WTC11 (cell line): ENCODE results near the gene AUH. TPM values are rescaled to one million over a fixed set of nuclear protein-coding genes. Genes with fewer than 3 reads are reported as not detected.

ENCODE experiments used
- ATAC-seq: fragments of 200-7000 bp; cut with Tn5 transposase; 2 replicates; pipeline ENCODE4 v1.10.0; 2021; ENCODE audit warnings: mild to moderate bottlenecking, moderate library complexity
- CTCF ChIA-PET: fragments of 300-600 bp; sonication (Branson Sonifier 250); formaldehyde crosslinking; loops from one replicate; lab custom pipeline; 2021; ENCODE audit warnings: antibody characterized with exemption; lab: Charles Lee
- POLR2A ChIA-PET: fragments of 350-600 bp; sonication (Branson Sonifier 250); formaldehyde crosslinking; loops from one replicate; lab custom pipeline; 2021; ENCODE audit warnings: antibody characterized with exemption; lab: Charles Lee
- DNase-seq: peaks from one replicate; pipeline ENCODE4 v3.0.0; 2021; ENCODE audit warnings: low spot score
- H3K27ac Mint-ChIP-seq: 2 replicates; pipeline ENCODE4 v1.8.0; 2021; ENCODE audit warnings: mixed read lengths
- H3K27me3 Mint-ChIP-seq: 2 replicates; pipeline ENCODE4 v1.8.0; 2021; ENCODE audit warnings: low read depth, mild to moderate bottlenecking, moderate library complexity, mixed read lengths
- H3K36me3 Mint-ChIP-seq: 2 replicates; pipeline ENCODE4 v1.8.0; 2021; ENCODE audit warnings: mixed read lengths
- H3K4me1 Mint-ChIP-seq: 2 replicates; pipeline ENCODE4 v1.8.0; 2022; ENCODE audit warnings: mixed read lengths
- H3K4me3 Mint-ChIP-seq: 2 replicates; pipeline ENCODE4 v1.8.0; 2021; ENCODE audit warnings: mild to moderate bottlenecking, moderate library complexity, mixed read lengths
- H3K9me3 Mint-ChIP-seq: 2 replicates; pipeline ENCODE4 v1.8.0; 2021; ENCODE audit warnings: mixed read lengths
- CBFB ChIP-seq: sonication (generic); formaldehyde crosslinking; IDR thresholded peaks from 2 replicates; pipeline ENCODE4 v1.8.1; 2022; ENCODE audit warnings: mild to moderate bottlenecking, low read depth, missing genetic modification reagents
- CREB1 ChIP-seq: sonication (generic); formaldehyde crosslinking; IDR thresholded peaks from 2 replicates; pipeline ENCODE4 v1.8.0; 2023; ENCODE audit warnings: mild to moderate bottlenecking, missing genetic modification reagents
- FOXJ3 ChIP-seq: sonication (generic); formaldehyde crosslinking; IDR thresholded peaks from 2 replicates; pipeline ENCODE4 v1.9.0; 2021; ENCODE audit warnings: missing genetic modification reagents, mild to moderate bottlenecking, borderline replicate concordance
- FOXP1 ChIP-seq: sonication (generic); formaldehyde crosslinking; IDR thresholded peaks from 2 replicates; pipeline ENCODE4 v1.8.0; 2022; ENCODE audit warnings: missing genetic modification reagents, mild to moderate bottlenecking, moderate library complexity, borderline replicate concordance
- GTF2I ChIP-seq: fragments of 250-450 bp; sonication (Bioruptor Pico); conservative IDR thresholded peaks from 2 replicates; pipeline ENCODE4 v1.4.0; 2021; ENCODE audit warnings: mild to moderate bottlenecking
- MXD4 ChIP-seq: fragments of 250-450 bp; sonication (Bioruptor Pico); IDR thresholded peaks from 2 replicates; pipeline ENCODE4 v1.8.0; 2021; ENCODE audit warnings: mild to moderate bottlenecking, moderate library complexity, borderline replicate concordance
- NR1H2 ChIP-seq: sonication (generic); formaldehyde crosslinking; IDR thresholded peaks from 2 replicates; pipeline ENCODE4 v1.9.0; 2021; ENCODE audit warnings: mild to moderate bottlenecking, moderate library complexity, missing genetic modification reagents
- NR3C1 ChIP-seq: sonication (generic); formaldehyde crosslinking; conservative IDR thresholded peaks from 2 replicates; pipeline ENCODE4 v1.8.1; 2023; ENCODE audit warnings: low read depth, mild to moderate bottlenecking, missing genetic modification reagents
- SP1 ChIP-seq: sonication (generic); formaldehyde crosslinking; conservative IDR thresholded peaks from 2 replicates; pipeline ENCODE4 v1.8.1; 2022; ENCODE audit warnings: missing genetic modification reagents
- TEAD4 ChIP-seq: sonication (generic); formaldehyde crosslinking; IDR thresholded peaks from 2 replicates; pipeline ENCODE4 v1.8.0; 2022; ENCODE audit warnings: mild to moderate bottlenecking, missing genetic modification reagents
- ZBTB21 ChIP-seq: sonication (generic); formaldehyde crosslinking; IDR thresholded peaks from 2 replicates; pipeline ENCODE4 v1.8.1; 2023; ENCODE audit warnings: mild to moderate bottlenecking, missing genetic modification reagents, borderline replicate concordance
- ZNF232 ChIP-seq: sonication (generic); formaldehyde crosslinking; IDR thresholded peaks from 2 replicates; pipeline ENCODE4 v1.8.0; 2022; ENCODE audit warnings: mild to moderate bottlenecking, missing genetic modification reagents
- ZNF671 ChIP-seq: fragments of 250-450 bp; sonication (Bioruptor Pico); IDR thresholded peaks from 2 replicates; pipeline ENCODE4 v1.8.0; 2021; ENCODE audit warnings: mild to moderate bottlenecking
- total RNA-seq: library from RNA; stranded (reverse); gene quantifications from 3 replicates; pipeline ENCODE4 v1.2.3, GENCODE V29; 2021
- TF ChIP-seq, protein P1 (sequence below): fragments of 250-450 bp; sonication (Bioruptor Pico); IDR thresholded peaks from 2 replicates; pipeline ENCODE4 v1.9.0; 2021; ENCODE audit warnings: mild to moderate bottlenecking
- TF ChIP-seq, protein P2 (sequence below): sonication (generic); formaldehyde crosslinking; IDR thresholded peaks from 2 replicates; pipeline ENCODE4 v1.8.1; 2023; ENCODE audit warnings: mild to moderate bottlenecking, missing genetic modification reagents
- TF ChIP-seq, protein P3 (sequence below): sonication (generic); formaldehyde crosslinking; IDR thresholded peaks from 2 replicates; pipeline ENCODE4 v1.8.1; 2022; ENCODE audit warnings: mild to moderate bottlenecking, missing genetic modification reagents, moderate library complexity, borderline replicate concordance
- TF ChIP-seq, protein P4 (sequence below): sonication (generic); formaldehyde crosslinking; IDR thresholded peaks from 2 replicates; pipeline ENCODE4 v1.8.1; 2023; ENCODE audit warnings: mild to moderate bottlenecking, missing genetic modification reagents, moderate library complexity
- TF ChIP-seq, protein P5 (sequence below): sonication (generic); formaldehyde crosslinking; conservative IDR thresholded peaks from 2 replicates; pipeline ENCODE4 v1.8.1; 2022; ENCODE audit warnings: mild to moderate bottlenecking, missing genetic modification reagents

AUH gene
- total RNA-seq, 1 experiment from 2014 or later: 30.4 TPM

DNA sequence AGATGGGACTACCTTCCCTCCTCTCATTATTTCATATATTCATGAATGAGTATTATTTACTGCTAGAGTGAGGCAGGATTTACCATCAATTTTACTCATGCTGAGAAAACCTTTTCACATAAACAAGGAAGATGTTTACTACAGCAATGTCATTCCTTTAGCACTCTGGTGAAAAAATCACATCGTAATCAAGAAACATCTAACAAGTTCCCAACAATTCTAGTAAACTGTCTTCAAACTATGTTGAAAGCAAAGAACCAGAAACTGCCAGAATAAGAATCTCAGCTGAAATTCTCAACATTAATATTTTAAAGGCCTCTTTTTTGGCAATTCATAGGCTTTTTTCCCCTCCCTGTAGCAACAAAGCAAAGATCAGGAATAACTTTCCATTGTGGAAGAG, 28.2 kb downstream of the AUH start:
- POLR2A ChIA-PET: no interaction called here
- TF ChIP-seq, protein P1, sequence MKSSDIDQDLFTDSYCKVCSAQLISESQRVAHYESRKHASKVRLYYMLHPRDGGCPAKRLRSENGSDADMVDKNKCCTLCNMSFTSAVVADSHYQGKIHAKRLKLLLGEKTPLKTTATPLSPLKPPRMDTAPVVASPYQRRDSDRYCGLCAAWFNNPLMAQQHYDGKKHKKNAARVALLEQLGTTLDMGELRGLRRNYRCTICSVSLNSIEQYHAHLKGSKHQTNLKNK (CRISPR knock-in tag): no peak
- TF ChIP-seq MXD4 (CRISPR knock-in tag): no peak
- no peak for TF ChIP-seq FOXP1 (CRISPR knock-in tag)
- TF ChIP-seq ZNF232 (CRISPR knock-in tag): no peak
- no peak for TF ChIP-seq GTF2I (CRISPR knock-in tag)
- no peak for TF ChIP-seq ZBTB21
- Mint-ChIP-seq H3K36me3 (peaks cover 39% of the 10 kb centered on the region), H3K27me3 (no peaks in the 10 kb centered on the region), H3K4me3 (no peak overlapping the region), H3K4me1 (no peaks in the 10 kb centered on the region; the same call in 1 of the 2 replicates), H3K9me3 (peaks cover 15% of the 10 kb centered on the region), H3K27ac (no peak overlapping the region)
- ATAC-seq (no peak), DNase-seq (no peak)
- CTCF ChIA-PET: no interaction called here

DNA sequence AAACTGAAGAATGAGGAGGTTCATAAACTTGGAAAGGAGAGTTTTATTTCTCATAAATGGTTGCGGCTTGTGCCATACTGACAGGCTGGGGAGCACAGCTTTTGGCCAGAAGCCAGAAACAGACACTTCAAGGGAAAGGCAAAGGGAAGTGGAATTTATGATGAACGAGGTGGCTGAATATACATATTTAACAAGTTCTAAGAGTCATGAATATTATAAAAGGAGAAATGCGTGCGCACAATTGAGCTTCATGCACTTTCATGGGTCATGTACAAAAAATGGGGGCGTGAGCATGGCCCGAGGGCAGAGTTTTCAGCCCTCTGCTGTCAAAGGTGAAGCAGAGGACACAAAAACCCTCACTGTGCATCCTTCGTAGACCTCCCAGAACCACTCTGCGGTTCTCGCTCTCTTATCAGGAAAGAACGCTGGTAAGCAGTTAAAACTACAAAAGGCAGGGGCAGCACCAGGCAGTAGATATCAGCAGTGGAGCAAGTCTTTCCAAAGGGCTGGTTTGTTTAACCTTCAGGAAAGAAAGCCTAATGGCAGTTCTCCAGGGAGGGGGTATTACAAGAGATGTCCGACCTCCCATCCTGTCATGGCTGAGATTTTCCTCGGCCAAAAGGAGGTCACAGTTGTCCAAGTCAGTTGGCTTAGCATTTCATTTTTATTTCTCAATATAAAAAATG, 29.0 kb downstream of the AUH start:
- POLR2A ChIA-PET: no interaction called here
- peak overlapping the region; percentile 31; the same call in 1 of the 2 replicates for H3K27ac Mint-ChIP-seq

DNA sequence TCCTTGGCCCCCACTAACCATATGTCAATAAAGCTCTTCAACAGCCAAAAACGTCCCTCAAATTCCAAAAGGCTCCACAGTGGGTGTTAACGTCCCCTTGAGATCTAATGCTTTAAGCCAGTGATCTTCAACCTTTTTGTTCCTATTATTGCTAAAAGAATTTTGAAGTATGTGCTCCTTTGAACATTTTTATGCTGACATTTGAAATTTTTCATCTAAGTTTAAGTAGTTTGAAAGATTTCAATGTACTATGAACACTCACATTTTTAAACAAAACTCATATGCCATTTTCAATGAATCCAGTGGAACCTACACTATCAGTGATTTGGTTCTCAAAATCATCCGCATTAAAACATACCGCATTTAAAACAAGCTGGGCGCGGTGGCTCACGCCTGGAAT, 29.9 kb downstream of the AUH start:
- peaks cover 49% of the 10 kb centered on the region for H3K36me3 Mint-ChIP-seq

More for the DNA sequence above, 29.0 kb downstream of the AUH start:
- Mint-ChIP-seq H3K36me3 (peaks cover 40% of the 10 kb centered on the region), H3K4me3 (no peak overlapping the region), H3K4me1 (no peaks in the 10 kb centered on the region; the same call in 1 of the 2 replicates), H3K9me3 (peaks cover 23% of the 10 kb centered on the region), H3K27me3 (no peaks in the 10 kb centered on the region)
- CTCF ChIA-PET: no interaction called here
- TF ChIP-seq GTF2I (CRISPR knock-in tag) (no peak), CREB1 (CRISPR knock-in tag) (no peak), ZNF671 (CRISPR knock-in tag) (no peak), TEAD4 (no peak), CBFB (CRISPR knock-in tag) (no peak), NR1H2 (CRISPR knock-in tag) (no peak), NR3C1 (CRISPR knock-in tag) (no peak)
- TF ChIP-seq, protein P2, sequence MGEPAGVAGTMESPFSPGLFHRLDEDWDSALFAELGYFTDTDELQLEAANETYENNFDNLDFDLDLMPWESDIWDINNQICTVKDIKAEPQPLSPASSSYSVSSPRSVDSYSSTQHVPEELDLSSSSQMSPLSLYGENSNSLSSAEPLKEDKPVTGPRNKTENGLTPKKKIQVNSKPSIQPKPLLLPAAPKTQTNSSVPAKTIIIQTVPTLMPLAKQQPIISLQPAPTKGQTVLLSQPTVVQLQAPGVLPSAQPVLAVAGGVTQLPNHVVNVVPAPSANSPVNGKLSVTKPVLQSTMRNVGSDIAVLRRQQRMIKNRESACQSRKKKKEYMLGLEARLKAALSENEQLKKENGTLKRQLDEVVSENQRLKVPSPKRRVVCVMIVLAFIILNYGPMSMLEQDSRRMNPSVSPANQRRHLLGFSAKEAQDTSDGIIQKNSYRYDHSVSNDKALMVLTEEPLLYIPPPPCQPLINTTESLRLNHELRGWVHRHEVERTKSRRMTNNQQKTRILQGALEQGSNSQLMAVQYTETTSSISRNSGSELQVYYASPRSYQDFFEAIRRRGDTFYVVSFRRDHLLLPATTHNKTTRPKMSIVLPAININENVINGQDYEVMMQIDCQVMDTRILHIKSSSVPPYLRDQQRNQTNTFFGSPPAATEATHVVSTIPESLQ: no peak
- TF ChIP-seq, protein P3, sequence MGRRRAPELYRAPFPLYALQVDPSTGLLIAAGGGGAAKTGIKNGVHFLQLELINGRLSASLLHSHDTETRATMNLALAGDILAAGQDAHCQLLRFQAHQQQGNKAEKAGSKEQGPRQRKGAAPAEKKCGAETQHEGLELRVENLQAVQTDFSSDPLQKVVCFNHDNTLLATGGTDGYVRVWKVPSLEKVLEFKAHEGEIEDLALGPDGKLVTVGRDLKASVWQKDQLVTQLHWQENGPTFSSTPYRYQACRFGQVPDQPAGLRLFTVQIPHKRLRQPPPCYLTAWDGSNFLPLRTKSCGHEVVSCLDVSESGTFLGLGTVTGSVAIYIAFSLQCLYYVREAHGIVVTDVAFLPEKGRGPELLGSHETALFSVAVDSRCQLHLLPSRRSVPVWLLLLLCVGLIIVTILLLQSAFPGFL: no peak
- no peak for DNase-seq
- ATAC-seq: no peak

More for the DNA sequence above, 29.9 kb downstream of the AUH start:
- TF ChIP-seq, protein P4, sequence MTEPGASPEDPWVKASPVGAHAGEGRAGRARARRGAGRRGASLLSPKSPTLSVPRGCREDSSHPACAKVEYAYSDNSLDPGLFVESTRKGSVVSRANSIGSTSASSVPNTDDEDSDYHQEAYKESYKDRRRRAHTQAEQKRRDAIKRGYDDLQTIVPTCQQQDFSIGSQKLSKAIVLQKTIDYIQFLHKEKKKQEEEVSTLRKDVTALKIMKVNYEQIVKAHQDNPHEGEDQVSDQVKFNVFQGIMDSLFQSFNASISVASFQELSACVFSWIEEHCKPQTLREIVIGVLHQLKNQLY (CRISPR knock-in tag): no peak
- TF ChIP-seq, protein P5, sequence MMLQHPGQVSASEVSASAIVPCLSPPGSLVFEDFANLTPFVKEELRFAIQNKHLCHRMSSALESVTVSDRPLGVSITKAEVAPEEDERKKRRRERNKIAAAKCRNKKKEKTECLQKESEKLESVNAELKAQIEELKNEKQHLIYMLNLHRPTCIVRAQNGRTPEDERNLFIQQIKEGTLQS (CRISPR knock-in tag): no peak
- TF ChIP-seq FOXP1 (CRISPR knock-in tag): no peak
- TF ChIP-seq, protein P1 (CRISPR knock-in tag): no peak
- TF ChIP-seq SP1 (CRISPR knock-in tag): no peak
- no peak for TF ChIP-seq FOXJ3
- no peak for DNase-seq
- Mint-ChIP-seq H3K27me3 (no peaks in the 10 kb centered on the region), H3K9me3 (peaks cover 32% of the 10 kb centered on the region), H3K4me3 (no peak overlapping the region), H3K4me1 (no peaks in the 10 kb centered on the region), H3K27ac (no peak overlapping the region)
- ATAC-seq: no peak
- ChIA-PET CTCF (no interaction called here), POLR2A (no interaction called here)
